ENCODE measurements around the gene TM4SF4. TPM values are rescaled to one million over a fixed set of nuclear protein-coding genes. Genes with fewer than 3 reads are reported as not detected.

Gene TM4SF4
- total RNA-seq, 4 donors from 2014 or later, result 0.24 to 0.65 TPM; not detected in 2

- TF ChIP-seq CTCF (IDR thresholded peaks at IDR 0.05), result no peak
- DNase-seq (ENCODE audit: low spot score) (no peak), ATAC-seq (ENCODE audit: low FRiP score) (no peak)
Measured at GRCh38 chr3:149515249-149515648, 40.8 kb downstream of the TM4SF4 start.

GRCh38 chr3:149516920-149517319 lies 42.4 kb downstream of the TM4SF4 start:
- no peak for TF ChIP-seq CTCF (IDR thresholded peaks at IDR 0.05)
- DNase-seq (ENCODE audit: low spot score) (no peak), ATAC-seq (ENCODE audit: low FRiP score) (no peak)

- ATAC-seq (ENCODE audit: low FRiP score) (no peak), DNase-seq (ENCODE audit: low spot score) (no peak)
- no peak for TF ChIP-seq CTCF (IDR thresholded peaks at IDR 0.05)
Measured at GRCh38 chr3:149519912-149520311, 45.4 kb downstream of the TM4SF4 start.

GRCh38 chr3:149523512-149524299 lies 49.2 kb downstream of the TM4SF4 start:
- no peak for TF ChIP-seq CTCF (IDR thresholded peaks at IDR 0.05)
- ATAC-seq (ENCODE audit: low FRiP score) (no peak), DNase-seq (ENCODE audit: low spot score) (no peak)

- no peak for TF ChIP-seq CTCF (IDR thresholded peaks at IDR 0.05)
- ATAC-seq (ENCODE audit: low FRiP score) (no peak), DNase-seq (ENCODE audit: low spot score) (no peak)
Measured at GRCh38 chr3:149527531-149528339, 53.2 kb downstream of the TM4SF4 start.

- no peak for DNase-seq (ENCODE audit: low spot score)
- no peak for TF ChIP-seq CTCF (IDR thresholded peaks at IDR 0.05)
- no peak for ATAC-seq (ENCODE audit: low FRiP score)
Measured at GRCh38 chr3:149528340-149528650, 53.8 kb downstream of the TM4SF4 start.
